Sigmoid colon (tissue), 4 donors: ENCODE results near the gene S100P.

Experiments used
- POLR2AphosphoS5 ChIP-seq, 4 donors: sonication (generic); formaldehyde crosslinking; IDR thresholded peaks; one replicate each; pipeline ENCODE4 v1.6.1; 2017; ENCODE audit warnings: antibody characterized with exemption in 4 of 4
- TF ChIP-seq, protein P1 (sequence below), 4 experiments: fragments of 450-650 bp in 3 of 4; fragments of 200-600 bp in 1 of 4; IDR thresholded peaks; one replicate each; pipeline ENCODE4 v1.5.1; 2016 to 2019; ENCODE audit warnings: antibody characterized with exemption in 4 of 4, mild to moderate bottlenecking in 3 of 4, moderate library complexity in 2 of 4

DNA sequence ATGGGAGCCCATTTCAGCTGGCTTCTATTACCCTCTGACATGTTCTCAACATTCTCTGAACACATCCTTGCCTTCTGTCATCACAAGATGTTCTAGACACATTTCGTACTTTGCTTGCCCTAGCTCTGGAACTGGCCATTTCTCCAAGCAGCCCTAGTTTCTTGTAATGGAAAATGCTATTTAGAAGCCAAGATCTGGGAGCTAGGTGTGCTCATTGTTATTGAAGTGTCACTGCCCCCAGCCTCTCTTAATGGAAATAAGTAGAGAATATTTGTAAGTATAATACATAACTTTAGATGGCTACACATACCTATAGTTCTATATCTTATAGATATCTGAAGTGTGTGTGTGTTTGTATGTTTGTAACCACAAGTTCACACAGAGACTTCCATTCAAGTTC lies 9.1 kb downstream of the S100P start:
- TF ChIP-seq, protein P1, sequence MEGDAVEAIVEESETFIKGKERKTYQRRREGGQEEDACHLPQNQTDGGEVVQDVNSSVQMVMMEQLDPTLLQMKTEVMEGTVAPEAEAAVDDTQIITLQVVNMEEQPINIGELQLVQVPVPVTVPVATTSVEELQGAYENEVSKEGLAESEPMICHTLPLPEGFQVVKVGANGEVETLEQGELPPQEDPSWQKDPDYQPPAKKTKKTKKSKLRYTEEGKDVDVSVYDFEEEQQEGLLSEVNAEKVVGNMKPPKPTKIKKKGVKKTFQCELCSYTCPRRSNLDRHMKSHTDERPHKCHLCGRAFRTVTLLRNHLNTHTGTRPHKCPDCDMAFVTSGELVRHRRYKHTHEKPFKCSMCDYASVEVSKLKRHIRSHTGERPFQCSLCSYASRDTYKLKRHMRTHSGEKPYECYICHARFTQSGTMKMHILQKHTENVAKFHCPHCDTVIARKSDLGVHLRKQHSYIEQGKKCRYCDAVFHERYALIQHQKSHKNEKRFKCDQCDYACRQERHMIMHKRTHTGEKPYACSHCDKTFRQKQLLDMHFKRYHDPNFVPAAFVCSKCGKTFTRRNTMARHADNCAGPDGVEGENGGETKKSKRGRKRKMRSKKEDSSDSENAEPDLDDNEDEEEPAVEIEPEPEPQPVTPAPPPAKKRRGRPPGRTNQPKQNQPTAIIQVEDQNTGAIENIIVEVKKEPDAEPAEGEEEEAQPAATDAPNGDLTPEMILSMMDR (IDR thresholded peaks at IDR 0.05) = no peak
- TF ChIP-seq POLR2AphosphoS5 (IDR thresholded peaks at IDR 0.05) = no peak
